GM10248 (cell line): ENCODE results near the gene SIN3B.

Experiments
- CTCF ChIA-PET: fragments of 300-600 bp; sonication (Branson Sonifier 250); formaldehyde crosslinking; extraction: SDS; loops from one replicate; lab custom pipeline; 2021; ENCODE audit warnings: antibody characterized with exemption; lab: Yijun Ruan, JAX
- POLR2A ChIA-PET: fragments of 350-650 bp; sonication (Branson Sonifier 250); formaldehyde crosslinking; extraction: SDS; loops from one replicate; lab custom pipeline; 2020; ENCODE audit warnings: antibody characterized with exemption; lab: Yijun Ruan, JAX
- DNase-seq: peaks from one replicate; pipeline ENCODE4 v3.0.0; 2012; ENCODE audit errors: extremely low spot score
- CTCF ChIP-seq: IDR thresholded peaks from 2 replicates; pipeline ENCODE4 v1.5.1; 2012; ENCODE audit warnings: mild to moderate bottlenecking, low read depth; ENCODE audit errors: extremely low read depth, missing control alignments, control extremely low read depth

The SIN3B gene

DNA sequence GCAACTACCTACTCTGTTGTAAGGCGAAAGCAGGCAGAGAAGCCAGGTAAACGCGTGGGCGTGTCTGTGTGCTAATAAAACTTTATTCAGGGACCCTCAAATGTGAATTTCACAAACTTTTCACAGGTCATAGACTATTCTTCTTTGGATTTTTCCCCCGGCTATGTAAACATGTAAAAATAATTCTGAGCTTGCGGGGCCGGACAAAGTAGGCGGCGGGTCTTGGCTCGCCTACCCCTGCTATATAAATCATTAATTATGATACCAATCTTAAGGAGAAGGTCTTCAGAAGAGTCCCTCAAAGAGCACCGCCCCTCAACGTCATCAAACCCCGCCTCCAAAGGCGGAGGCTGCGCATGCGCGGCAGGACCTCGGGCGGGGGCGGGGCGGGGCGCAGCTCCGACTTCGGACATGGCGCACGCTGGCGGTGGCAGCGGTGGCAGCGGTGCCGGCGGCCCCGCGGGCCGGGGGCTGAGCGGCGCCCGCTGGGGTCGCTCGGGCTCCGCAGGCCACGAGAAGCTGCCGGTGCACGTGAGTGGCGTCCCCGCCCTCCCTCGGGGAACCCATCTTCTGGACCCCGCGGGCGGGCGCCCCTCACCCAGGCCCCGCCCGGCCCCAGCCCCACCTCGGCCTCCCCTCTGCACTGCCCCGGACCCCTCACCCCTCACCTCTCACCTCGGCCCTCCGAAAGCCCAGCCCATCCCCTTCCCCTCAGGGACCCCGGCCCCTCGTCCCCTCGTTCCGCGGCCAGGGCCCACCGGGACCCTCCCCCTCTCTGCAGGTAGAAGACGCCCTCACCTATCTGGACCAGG is at the start of gene SIN3B:
SIN3B (plus strand) TSS at position 389 of the 812 bp plus-strand sequence; CDS start at position 412, 23 bp downstream.
- TF ChIP-seq CTCF = no peak
- POLR2A ChIA-PET = no interaction called here
- CTCF ChIA-PET = interaction anchor here (1.0 kb wide), 1 partner anchor 239 kb away, joined by 3 read pairs; no protein-coding TSS in a partner anchor
- peak; percentile 96 for DNase-seq

DNA sequence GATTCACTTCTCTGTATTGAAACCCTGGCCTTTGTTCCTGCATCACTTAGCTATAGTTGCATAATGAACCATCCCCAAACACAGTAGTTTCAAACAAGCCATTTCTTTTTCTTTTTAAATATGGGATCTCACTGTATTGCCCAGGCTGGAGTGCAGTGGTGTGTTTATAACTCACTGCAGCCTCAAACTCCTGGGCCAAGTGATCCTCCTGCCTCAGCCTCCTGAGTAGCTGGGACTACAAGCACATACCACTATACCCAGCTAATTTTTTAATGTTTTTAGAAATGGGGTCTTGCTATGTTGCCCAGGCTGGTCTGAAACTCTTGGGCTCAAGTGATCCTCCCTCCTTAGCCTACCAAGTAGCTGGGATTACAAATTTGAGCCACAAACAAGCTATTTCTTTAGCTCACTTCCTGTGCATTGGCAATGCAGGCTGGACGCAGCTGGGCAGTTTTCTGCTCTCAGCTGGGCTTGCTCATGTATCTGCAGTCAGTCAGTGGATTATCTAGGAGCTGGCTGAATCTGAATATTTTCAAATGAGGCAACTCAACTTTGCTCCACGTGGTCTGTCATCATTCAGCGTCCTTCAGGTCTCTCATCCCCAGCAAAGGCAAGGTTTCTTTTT is 49.5 kb upstream of the SIN3B start:
- CTCF ChIA-PET = interaction anchor here (1.0 to 2.5 kb wide), 8 partner anchors 9 to 273 kb away, joined by 3 to 6 read pairs (median 4); no protein-coding TSS in a partner anchor
- POLR2A ChIA-PET = no interaction called here
- no peak for DNase-seq
- no peak for TF ChIP-seq CTCF

DNA sequence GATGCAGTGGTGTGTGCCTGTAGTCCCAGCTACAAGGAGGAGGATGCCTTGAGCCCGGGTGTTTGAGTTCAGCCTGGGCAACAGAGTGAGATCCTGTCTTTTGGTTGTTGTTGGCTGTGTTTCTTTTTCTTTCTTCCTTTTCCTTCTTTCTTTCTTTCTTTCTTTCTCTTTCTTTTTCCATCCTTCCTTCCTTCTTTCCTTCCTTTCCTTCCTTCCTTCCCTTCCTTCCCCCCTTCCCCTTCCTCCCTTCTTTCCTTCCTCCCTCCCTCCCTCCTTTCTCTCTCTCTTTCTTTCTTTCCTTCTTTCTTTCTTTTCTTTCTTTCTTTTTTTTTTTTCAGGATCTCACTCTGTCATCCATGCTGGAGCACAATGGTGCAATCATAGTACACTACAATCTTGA is 46.5 kb upstream of the SIN3B start:
- TF ChIP-seq CTCF = no peak
- ChIA-PET CTCF (interaction anchor here (1.1 to 2.1 kb wide), 2 partner anchors 10 kb away, joined by 4 to 8 read pairs; no protein-coding TSS in a partner anchor), POLR2A (no interaction called here)
- no peak for DNase-seq

DNA sequence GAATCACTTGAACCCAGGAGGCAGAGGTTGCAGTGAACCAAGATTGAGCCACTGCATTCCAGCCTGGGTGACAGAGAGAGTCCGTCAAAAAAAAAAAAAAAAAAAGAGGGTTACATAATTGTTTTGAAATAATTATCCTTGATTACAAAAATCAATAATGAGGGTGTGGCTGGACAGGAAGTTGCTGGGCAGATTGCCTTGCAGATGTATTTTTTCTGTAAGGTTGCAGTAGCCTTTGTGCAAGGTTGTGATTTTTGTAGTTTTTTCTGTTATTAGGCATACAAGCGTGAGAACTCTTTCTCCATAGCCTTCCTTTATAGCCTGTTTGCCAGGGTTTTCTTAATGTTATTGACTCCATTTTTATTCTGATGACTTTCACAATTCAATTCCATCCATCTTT is 40.7 kb upstream of the SIN3B start:
- ChIA-PET CTCF (no interaction called here), POLR2A (no interaction called here)
- no peak for TF ChIP-seq CTCF
- no peak for DNase-seq

DNA sequence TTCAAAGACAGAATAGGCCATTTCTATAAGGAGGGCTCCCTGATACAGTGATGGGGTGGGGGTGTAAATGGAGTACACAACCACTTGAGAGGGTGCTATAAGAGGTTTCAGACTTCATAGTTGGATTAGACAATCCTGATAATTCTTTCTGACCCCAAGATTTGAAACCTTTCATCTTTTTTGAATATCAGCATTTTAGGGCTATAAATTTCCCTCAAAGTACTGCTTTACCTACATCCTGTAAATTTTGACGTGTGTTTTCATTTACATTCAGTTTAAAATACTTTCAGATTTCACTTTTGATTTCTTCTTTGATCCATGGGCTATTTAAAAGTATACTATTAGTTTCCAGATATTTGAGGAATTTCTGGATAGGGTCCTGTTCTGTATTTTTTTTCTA is 40.0 kb upstream of the SIN3B start:
- POLR2A ChIA-PET = no interaction called here
- CTCF ChIA-PET = interaction anchor here (1.5 to 1.6 kb wide), 2 partner anchors 10 to 12 kb away, joined by 5 read pairs; no protein-coding TSS in a partner anchor
- no peak for DNase-seq
- TF ChIP-seq CTCF = no peak

DNA sequence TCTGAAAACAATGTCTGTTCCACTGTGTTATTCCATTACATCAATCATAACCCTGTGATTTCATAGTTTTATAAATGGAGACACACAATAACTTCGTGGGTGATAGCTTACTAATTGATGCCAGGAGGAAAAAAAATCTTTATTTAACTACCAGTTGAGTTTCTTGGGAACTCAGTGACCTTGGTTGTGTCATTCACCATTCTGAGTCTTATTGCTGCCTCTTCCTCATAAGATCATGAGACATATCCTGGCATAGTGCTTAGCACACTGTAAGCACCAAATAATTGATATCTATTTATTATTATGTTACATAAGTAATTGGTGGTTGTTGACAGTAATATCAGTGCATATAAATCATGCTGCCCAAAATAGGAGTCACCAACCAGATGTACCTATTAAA is 39.1 kb upstream of the SIN3B start:
- ChIA-PET CTCF (interaction anchor here (1.5 to 1.6 kb wide), 2 partner anchors 11 kb away, joined by 5 read pairs; no protein-coding TSS in a partner anchor), POLR2A (no interaction called here)
- TF ChIP-seq CTCF = no peak
- DNase-seq = no peak
